H1 (cell line): Measurements from ENCODE around the gene TNS4. TPM values are rescaled to one million over a fixed set of nuclear protein-coding genes. Genes with fewer than 3 reads are reported as not detected.

ENCODE experiments used
- CTCF ChIA-PET: fragments of 300-600 bp; sonication (Branson Sonifier 250); formaldehyde crosslinking; loops from one replicate; lab custom pipeline; 2021; ENCODE audit not compliant: partially characterized antibody; lab: Charles Lee
- POLR2A ChIA-PET: fragments of 300-600 bp; sonication (Branson Sonifier 250); formaldehyde crosslinking; loops from one replicate; lab custom pipeline; 2021; ENCODE audit warnings: inconsistent platforms; ENCODE audit not compliant: partially characterized antibody; lab: Charles Lee
- DNase-seq, 2 experiments: peaks; one replicate each; pipeline versions ENCODE4 v3.0.0 to v3.0.0-alpha.2; 2010 to 2022; ENCODE audit warnings: low spot score in 2 of 2, low read depth in 1 of 2, mixed read lengths in 1 of 2
- FAIRE-seq: peaks from 2 replicates; lab custom pipeline; 2011; peaks lifted over from hg19 to GRCh38; lab: Jason Lieb, UNC
- H2AFZ ChIP-seq: 2 replicates; pipeline ENCODE4 v1.8.1; 2012; ENCODE audit warnings: low read length, inconsistent platforms
- H2AK5ac ChIP-seq: 2 replicates; pipeline ENCODE4 v1.6.1; 2013; ENCODE audit warnings: low read depth, low read length
- H2BK120ac ChIP-seq: replicated peaks from 2 replicates; pipeline ENCODE3; 2013; ENCODE audit warnings: low read depth, low read length, inconsistent platforms
- H2BK12ac ChIP-seq: 2 replicates; pipeline ENCODE4 v1.6.1; 2013; ENCODE audit warnings: low read depth, low read length
- H2BK15ac ChIP-seq: 2 replicates; pipeline ENCODE4 v1.6.1; 2013; ENCODE audit warnings: low read length
- H2BK20ac ChIP-seq: 2 replicates; pipeline ENCODE4 v1.6.1; 2013; ENCODE audit warnings: low read length
- H2BK5ac ChIP-seq: 2 replicates; pipeline ENCODE4 v1.6.1; 2013; ENCODE audit warnings: low read depth, low read length
- H3K14ac ChIP-seq: 2 replicates; pipeline ENCODE4 v1.6.1; 2013; ENCODE audit warnings: inconsistent platforms; ENCODE audit not compliant: insufficient read length
- H3K18ac ChIP-seq: 2 replicates; pipeline ENCODE4 v1.6.1; 2013; ENCODE audit warnings: low read length; ENCODE audit errors: extremely low read depth
- H3K23ac ChIP-seq: 2 replicates; pipeline ENCODE4 v1.6.1; 2013; ENCODE audit warnings: inconsistent platforms; ENCODE audit not compliant: insufficient read length
- H3K23me2 ChIP-seq: 2 replicates; pipeline ENCODE4 v1.6.1; 2013; ENCODE audit warnings: low read depth, low read length
- H3K27ac ChIP-seq: 2 replicates; pipeline ENCODE4 v1.6.1; 2011; ENCODE audit warnings: low read depth, low read length, inconsistent platforms
- H3K27me3 ChIP-seq, 4 experiments: replicated peaks in 1 of 4; 1 replicate in 1 of 4; 2 replicates in 3 of 4; pipeline versions ENCODE4 v1.6.1 to v1.8.1; 2011 to 2013; ENCODE audit warnings: low read length in 3 of 4, mild to moderate bottlenecking in 3 of 4, inconsistent platforms in 2 of 4, mixed read lengths in 2 of 4, moderate library complexity in 1 of 4; ENCODE audit not compliant: control insufficient read depth in 3 of 4, insufficient read depth in 3 of 4; ENCODE audit errors: extremely low read depth in 1 of 4
- H3K36me3 ChIP-seq, 4 experiments: 2 replicates each; pipeline versions ENCODE4 v1.6.1 to v1.8.1; 2011 to 2013; ENCODE audit warnings: mild to moderate bottlenecking in 4 of 4, low read length in 3 of 4, moderate library complexity in 2 of 4, control low read depth in 1 of 4, inconsistent platforms in 1 of 4; ENCODE audit not compliant: insufficient read depth in 4 of 4, control insufficient read depth in 2 of 4
- H3K4ac ChIP-seq: replicated peaks from 2 replicates; pipeline ENCODE3; 2013; ENCODE audit warnings: low read length, low read depth, mixed read lengths, inconsistent platforms; ENCODE audit not compliant: insufficient read length
- H3K4me1 ChIP-seq, 4 experiments: replicated peaks in 1 of 4; 1 replicate in 1 of 4; 2 replicates in 3 of 4; pipeline versions ENCODE4 v1.6.1 to v1.8.1; 2011 to 2013; ENCODE audit warnings: low read length in 3 of 4, inconsistent platforms in 2 of 4, mixed read lengths in 1 of 4; ENCODE audit not compliant: insufficient read depth in 4 of 4, control insufficient read depth in 3 of 4
- H3K4me2 ChIP-seq, 2 experiments: 2 replicates each; pipeline versions ENCODE4 v1.6.1 to v1.8.1; 2011 to 2013; ENCODE audit warnings: low read depth in 2 of 2, low read length in 2 of 2, control low read depth in 1 of 2, inconsistent platforms in 1 of 2, mild to moderate bottlenecking in 1 of 2; ENCODE audit not compliant: insufficient read depth in 1 of 2
- H3K4me3 ChIP-seq, 4 experiments: fragments of 200-600, 300-600 bp in 1 of 4; sonication (generic), shearing (Covaris generic), sonication (Bioruptor Twin) in 1 of 4; 2 replicates each; pipeline versions ENCODE4 v1.5.1 to v1.8.1; 2011 to 2016; ENCODE audit warnings: low read length in 4 of 4, low read depth in 3 of 4, control low read depth in 2 of 4, inconsistent platforms in 2 of 4, mild to moderate bottlenecking in 2 of 4, mixed read lengths in 1 of 4, moderate library complexity in 1 of 4; ENCODE audit not compliant: insufficient read depth in 2 of 4; ENCODE audit errors: extremely low read depth in 1 of 4
- H3K56ac ChIP-seq: replicated peaks from 2 replicates; pipeline ENCODE3; 2013; ENCODE audit warnings: low read depth, mild to moderate bottlenecking, mixed read lengths, low read length, inconsistent platforms; ENCODE audit not compliant: insufficient read length
- H3K79me1 ChIP-seq: 2 replicates; pipeline ENCODE4 v1.6.1; 2013; ENCODE audit warnings: low read depth, low read length, control low read depth
- H3K79me2 ChIP-seq, 2 experiments: 2 replicates each; pipeline versions ENCODE4 v1.6.1 to v1.8.1; 2012 to 2013; ENCODE audit warnings: low read length in 2 of 2, mild to moderate bottlenecking in 2 of 2, inconsistent platforms in 1 of 2; ENCODE audit not compliant: insufficient read depth in 2 of 2, control insufficient read depth in 1 of 2
- H3K9ac ChIP-seq, 4 experiments: replicated peaks in 1 of 4; 1 replicate in 1 of 4; 2 replicates in 3 of 4; pipeline versions ENCODE4 v1.6.1 to v1.8.1; 2011 to 2013; ENCODE audit warnings: low read depth in 3 of 4, low read length in 3 of 4, control low read depth in 2 of 4, mild to moderate bottlenecking in 2 of 4, moderate library complexity in 2 of 4, inconsistent platforms in 1 of 4; ENCODE audit errors: extremely low read depth in 1 of 4
- H3K9me3 ChIP-seq, 2 experiments: 2 replicates each; pipeline versions ENCODE4 v1.6.1 to v1.8.1; 2012 to 2013; ENCODE audit warnings: mild to moderate bottlenecking in 2 of 2, moderate library complexity in 2 of 2, control low read depth in 1 of 2, inconsistent platforms in 1 of 2, low read depth in 1 of 2, low read length in 1 of 2, mixed read lengths in 1 of 2; ENCODE audit not compliant: insufficient read depth in 2 of 2
- H4K20me1 ChIP-seq, 2 experiments: replicated peaks in 1 of 2; 2 replicates each; pipeline versions ENCODE3 to v1.8.1; 2011 to 2013; ENCODE audit warnings: inconsistent platforms in 2 of 2, low read length in 2 of 2, mild to moderate bottlenecking in 1 of 2; ENCODE audit not compliant: insufficient read depth in 2 of 2, control insufficient read depth in 1 of 2
- H4K5ac ChIP-seq: 2 replicates; pipeline ENCODE4 v1.6.1; 2013; ENCODE audit warnings: low read length, low read depth, mixed read lengths, inconsistent platforms; ENCODE audit not compliant: insufficient read length
- H4K8ac ChIP-seq: 2 replicates; pipeline ENCODE4 v1.8.0; 2013; ENCODE audit warnings: mild to moderate bottlenecking, moderate library complexity, low read length, inconsistent platforms; ENCODE audit not compliant: insufficient read depth; ENCODE audit errors: extremely low read depth
- H4K91ac ChIP-seq: replicated peaks from 2 replicates; pipeline ENCODE3; 2013; ENCODE audit warnings: low read length, mixed read lengths, inconsistent platforms; ENCODE audit not compliant: insufficient read length
- BACH1 ChIP-seq: IDR thresholded peaks from 2 replicates; pipeline ENCODE4 v1.6.1; 2012; ENCODE audit warnings: low read length, improper control_type of control experiment
- CBX5 ChIP-seq: fragments of 300-800, 300-1000 bp; sonication (generic); IDR thresholded peaks from 2 replicates; pipeline ENCODE4 v1.7.1; 2016; ENCODE audit warnings: antibody characterized with exemption, low read length, low read depth
- EGR1 ChIP-seq: IDR thresholded peaks from 2 replicates; pipeline ENCODE4 v1.6.1; 2011; ENCODE audit warnings: low read depth, low read length, borderline replicate concordance
- KDM4A ChIP-seq: IDR thresholded peaks from one replicate; pipeline ENCODE4 v1.7.1; 2012; ENCODE audit warnings: low read depth, mild to moderate bottlenecking, moderate library complexity, low read length, inconsistent platforms; ENCODE audit not compliant: severe bottlenecking
- POU5F1 ChIP-seq: IDR thresholded peaks from 2 replicates; pipeline ENCODE4 v1.6.1; 2011; ENCODE audit warnings: low read depth, mild to moderate bottlenecking, low read length, moderate library complexity
- RBBP5 ChIP-seq: IDR thresholded peaks from 2 replicates; pipeline ENCODE4 v1.7.1; 2012; ENCODE audit warnings: low read depth, mild to moderate bottlenecking, inconsistent platforms, low read length, moderate library complexity, borderline replicate concordance
- SRF ChIP-seq: IDR thresholded peaks from 2 replicates; pipeline ENCODE4 v1.6.1; 2011; ENCODE audit warnings: mild to moderate bottlenecking, low read depth, low read length, moderate library complexity
- TCF12 ChIP-seq: IDR thresholded peaks from 2 replicates; pipeline ENCODE4 v1.6.1; 2011; ENCODE audit warnings: low read depth, mild to moderate bottlenecking, low read length
- YY1 ChIP-seq: IDR thresholded peaks from 2 replicates; pipeline ENCODE4 v1.6.1; 2011; ENCODE audit warnings: low read depth, mild to moderate bottlenecking, low read length
- ZNF274 ChIP-seq: IDR thresholded peaks from 2 replicates; pipeline ENCODE4 v1.7.0; 2012; ENCODE audit warnings: low read length, borderline replicate concordance; ENCODE audit errors: extremely low read depth
- WGBS, 2 experiments: shearing (Covaris generic) in 1 of 2; methylation state at CpG; one replicate each; pipeline versions ENCODE4 v1.1.6 to v1.1.7; 2013 to 2015; ENCODE audit warnings: low lambda C conversion rate in 2 of 2, mixed read lengths in 2 of 2, inconsistent platforms in 1 of 2, low coverage in 1 of 2, missing lambda C conversion rate in 1 of 2; ENCODE audit not compliant: insufficient replicate concordance in 2 of 2, insufficient coverage in 1 of 2, insufficient read length in 1 of 2; ENCODE audit errors: extremely low coverage in 1 of 2, missing lambda C conversion rate in 1 of 2; 5-methylcytosine and 5-hydroxymethylcytosine counted together
- polyA plus RNA-seq, 7 experiments: library from polyadenylated mRNA; depleted of rRNA in 3 of 7; stranded (reverse) in 5 of 7; unstranded in 2 of 7; fragments of >200 nt in 5 of 7; fragments of 200-250 nt in 2 of 7; gene quantifications; 1 replicate in 5 of 7; 2 replicates in 1 of 7; 4 replicates in 1 of 7; pipeline versions ENCODE4 v1.2.1 to v1.2.3, GENCODE V29; 2011 to 2013; ENCODE audit warnings: missing spikeins in 2 of 7, mixed read lengths in 2 of 7
- total RNA-seq: library from RNA; stranded (reverse); fragmentation: NEBNext Ultra II Directional; extraction: Animal tissue kit (Norgen Biotek cat#: 25700); gene quantifications from 2 replicates; pipeline ENCODE4 v1.2.1, GENCODE V29; 2021
- TF ChIP-seq, protein P1 (sequence below): IDR thresholded peaks from 2 replicates; pipeline ENCODE4 v1.6.1; 2012; ENCODE audit warnings: low read length, inconsistent platforms

TNS4 gene
- total and polyA plus RNA-seq, 2 of the 8 experiments (the other 6 are each of a cell fraction or from before 2014, with no cell fraction given) = 0.20 to 0.21 TPM

DNA sequence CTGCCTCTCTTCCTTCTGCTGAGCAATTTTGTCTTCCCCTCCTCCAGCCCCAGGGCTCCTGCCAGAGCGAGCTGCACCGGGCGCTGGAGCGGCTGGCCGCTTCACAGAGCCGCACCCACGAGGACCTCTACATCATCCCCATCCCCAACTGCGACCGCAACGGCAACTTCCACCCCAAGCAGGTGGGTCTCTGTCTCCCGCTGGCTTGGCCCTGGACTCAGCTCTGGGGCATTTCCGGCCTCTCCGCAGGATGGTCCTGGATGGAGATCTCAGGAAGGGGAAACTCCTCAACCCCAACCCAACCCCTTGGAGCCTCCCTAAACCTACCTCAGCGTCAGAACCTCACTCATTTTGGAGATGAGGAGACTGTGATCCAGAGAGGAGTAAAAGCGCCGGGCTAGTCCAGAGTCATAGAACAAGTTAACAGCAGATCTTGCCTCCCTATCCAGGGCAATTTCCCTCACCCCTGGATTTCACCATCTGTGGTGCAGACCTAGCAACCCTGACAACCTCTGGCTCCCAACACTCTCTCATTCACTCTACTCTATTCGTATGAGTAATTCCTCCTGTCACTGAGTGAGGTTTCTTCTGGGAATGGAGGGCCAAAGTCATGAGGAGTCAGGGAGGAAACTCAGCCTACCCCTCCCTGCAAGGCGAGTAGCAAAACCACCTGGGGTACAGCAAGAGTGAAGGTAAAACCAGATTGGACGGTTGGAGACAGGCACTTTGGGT, 47.4 kb downstream of the TNS4 start:
- Histone ChIP-seq H2BK120ac (no peak overlapping the region), H3K23ac (no peak overlapping the region), H2BK15ac (no peak overlapping the region), H3K23me2 (no peaks in the 10 kb centered on the region; the same call in 1 of the 2 replicates), H4K91ac (no peak overlapping the region), H3K4me1 (peaks cover 0 to 8% (median 6%) of the 10 kb centered on the region in 4 experiments; a peak in 5 of 7 replicates), H3K36me3 (peaks cover 6 to 26% (median 10%) of the 10 kb centered on the region in 4 experiments; a peak in 7 of 8 replicates), H3K27me3 (no peaks in the 10 kb centered on the region), H4K5ac (no peak overlapping the region), H3K14ac (no peak overlapping the region), H2AFZ (no peak overlapping the region), H4K8ac (no peak overlapping the region), H3K79me2 (peaks cover 0 to 13% of the 10 kb centered on the region in 2 experiments; a peak in 3 of 4 replicates), H3K79me1 (no peaks in the 10 kb centered on the region), H2AK5ac (no peak overlapping the region), H3K4me3 (no peak overlapping the region), H3K18ac (no peak overlapping the region), H3K9ac (no peak overlapping the region), H2BK20ac (no peak overlapping the region), H2BK5ac (no peak overlapping the region), H2BK12ac (no peak overlapping the region), H3K9me3 (no peaks in the 10 kb centered on the region), H3K27ac (no peak overlapping the region), H3K56ac (no peak overlapping the region), H3K4ac (no peak overlapping the region), H4K20me1 (peaks cover 0 to 2% of the 10 kb centered on the region in 2 experiments), H3K4me2 (no peak overlapping the region)
- POLR2A ChIA-PET = interaction anchor here (1.7 to 1.9 kb wide), 2 partner anchors 8 to 36 kb away, joined by 4 to 5 read pairs; partner anchors contain the start of gene TOP2A
- no peak for FAIRE-seq
- CTCF ChIA-PET = interaction anchor here (0.6 to 34.1 kb wide), 8 partner anchors 5 to 77 kb away, joined by 3 to 739 read pairs (median 4); partner anchors contain the start of gene IGFBP4
- WGBS, 2 experiments = 90% methylated on average over 19 of the region's 19 CpGs; no CpG with 5 or more reads in 1 of the 2 experiments
- no peak for DNase-seq
- TF ChIP-seq, protein P1, sequence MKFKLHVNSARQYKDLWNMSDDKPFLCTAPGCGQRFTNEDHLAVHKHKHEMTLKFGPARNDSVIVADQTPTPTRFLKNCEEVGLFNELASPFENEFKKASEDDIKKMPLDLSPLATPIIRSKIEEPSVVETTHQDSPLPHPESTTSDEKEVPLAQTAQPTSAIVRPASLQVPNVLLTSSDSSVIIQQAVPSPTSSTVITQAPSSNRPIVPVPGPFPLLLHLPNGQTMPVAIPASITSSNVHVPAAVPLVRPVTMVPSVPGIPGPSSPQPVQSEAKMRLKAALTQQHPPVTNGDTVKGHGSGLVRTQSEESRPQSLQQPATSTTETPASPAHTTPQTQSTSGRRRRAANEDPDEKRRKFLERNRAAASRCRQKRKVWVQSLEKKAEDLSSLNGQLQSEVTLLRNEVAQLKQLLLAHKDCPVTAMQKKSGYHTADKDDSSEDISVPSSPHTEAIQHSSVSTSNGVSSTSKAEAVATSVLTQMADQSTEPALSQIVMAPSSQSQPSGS = no peak
- TF ChIP-seq SRF (no peak), YY1 (no peak), CBX5 (no peak), EGR1 (no peak), RBBP5 (no peak), TCF12 (no peak), KDM4A (no peak), BACH1 (no peak), ZNF274 (no peak), POU5F1 (no peak)
